NCI-H2107 treated with DMSO at 0.1 percent for 48 hours (cell line): ENCODE data around the gene PPFIA1.
"Not testable (repeated sequence)": the region's sequence is repeated elsewhere in the genome, so short reads cannot be mapped to it uniquely, and the experiment has no call there.

ENCODE experiments used
- DNase-seq: peaks from one replicate; lab custom pipeline; 2025; ENCODE audit not compliant: unreplicated experiment; lab: John Stamatoyannopoulos, UW

The PPFIA1 gene

GRCh38 chr11:70322666-70323065, 52.2 kb downstream of the PPFIA1 start:
- DNase-seq: no peak

GRCh38 chr11:70323806-70324205, 53.3 kb downstream of the PPFIA1 start:
- DNase-seq: no peak

GRCh38 chr11:70324376-70325115, 54.1 kb downstream of the PPFIA1 start:
- no peak for DNase-seq

- no peak for DNase-seq
These were observed 55.3 kb downstream of the PPFIA1 start for GRCh38 chr11:70325824-70326223.

GRCh38 chr11:70326365-70326811, 55.9 kb downstream of the PPFIA1 start:
- DNase-seq: no peak

- no peak for DNase-seq
These were observed 56.3 kb downstream of the PPFIA1 start for GRCh38 chr11:70326833-70327232.

GRCh38 chr11:70327717-70328116, 57.2 kb downstream of the PPFIA1 start:
- DNase-seq: no peak

GRCh38 chr11:70328556-70328955, 58.1 kb downstream of the PPFIA1 start:
- DNase-seq: no peak

- DNase-seq: not testable (repeated sequence)
These were observed 60.9 kb downstream of the PPFIA1 start for GRCh38 chr11:70331320-70331843.

- no peak for DNase-seq
These were observed 61.4 kb downstream of the PPFIA1 start for GRCh38 chr11:70331901-70332300.

GRCh38 chr11:70332567-70332966, 62.1 kb downstream of the PPFIA1 start:
- no peak for DNase-seq

- no peak for DNase-seq
These were observed 62.8 kb downstream of the PPFIA1 start for GRCh38 chr11:70333261-70333660.

- DNase-seq: no peak
These were observed 64.0 kb downstream of the PPFIA1 start for GRCh38 chr11:70334351-70334995.

GRCh38 chr11:70335511-70335910, 65.0 kb downstream of the PPFIA1 start:
- no peak for DNase-seq

- DNase-seq: no peak
These were observed 68.1 kb downstream of the PPFIA1 start for GRCh38 chr11:70338594-70338993.

- DNase-seq: no peak
These were observed 68.6 kb downstream of the PPFIA1 start for GRCh38 chr11:70339066-70339465.

- no peak for DNase-seq
These were observed 71.5 kb downstream of the PPFIA1 start for GRCh38 chr11:70341881-70342429.

- peak; percentile 12 for DNase-seq
These were observed 73.1 kb downstream of the PPFIA1 start for GRCh38 chr11:70343636-70344035.

- no peak for DNase-seq
These were observed 77.7 kb downstream of the PPFIA1 start for GRCh38 chr11:70348191-70348590.

- no peak for DNase-seq
These were observed 78.1 kb downstream of the PPFIA1 start for GRCh38 chr11:70348608-70349007.

GRCh38 chr11:70351646-70352045, 81.2 kb downstream of the PPFIA1 start:
- DNase-seq: no peak

- no peak for DNase-seq
These were observed 81.6 kb downstream of the PPFIA1 start for GRCh38 chr11:70352100-70352499.
